K562 (cell line): ENCODE data around the gene ACTR8. TPM values are rescaled to one million over a fixed set of nuclear protein-coding genes. Genes with fewer than 3 reads are reported as not detected.

ENCODE experiments used
- CAMTA2 ChIP-seq: fragments of 250-450 bp; sonication (Bioruptor Pico); conservative IDR thresholded peaks from 2 replicates; pipeline ENCODE4 v1.5.1; 2022
- CHD4 ChIP-seq: fragments of 200-600 bp; sonication (generic); IDR thresholded peaks from 3 replicates; pipeline ENCODE4 v1.6.1; 2012; ENCODE audit warnings: low read depth, mild to moderate bottlenecking, mixed read lengths, low read length, inconsistent platforms; ENCODE audit not compliant: insufficient read depth, insufficient replicate concordance, poor library complexity, severe bottlenecking
- DIDO1 ChIP-seq: fragments of 450-650 bp; IDR thresholded peaks from 2 replicates; pipeline ENCODE4 v1.6.1; 2016; ENCODE audit warnings: low read depth, missing biosample characterization, missing genetic modification characterization
- ESRRA ChIP-seq: fragments of 450-650 bp; IDR thresholded peaks from 2 replicates; pipeline ENCODE4 v1.6.1; 2014; ENCODE audit warnings: low read depth, mild to moderate bottlenecking, moderate library complexity, borderline replicate concordance
- HNRNPUL1 ChIP-seq: fragments of 200-400 bp; formaldehyde crosslinking; IDR thresholded peaks from 2 replicates; pipeline ENCODE4 v1.6.1; 2017; ENCODE audit warnings: low read length
- KDM1A ChIP-seq, 2 experiments: fragments of 450-650 bp; IDR thresholded peaks; 2 replicates each; pipeline ENCODE4 v1.6.1; 2016; ENCODE audit warnings: mild to moderate bottlenecking in 2 of 2
- KDM4B ChIP-seq, 2 experiments: fragments of 450-650 bp in 1 of 2; sonication (generic) in 1 of 2; IDR thresholded peaks; 2 replicates each; pipeline ENCODE4 v1.6.1; 2016 to 2017; ENCODE audit warnings: borderline replicate concordance in 2 of 2, antibody characterized with exemption in 1 of 2, low read depth in 1 of 2, mild to moderate bottlenecking in 1 of 2
- NCOR1 ChIP-seq: fragments of 450-650 bp; IDR thresholded peaks from 2 replicates; pipeline ENCODE4 v1.6.1; 2016; ENCODE audit warnings: mild to moderate bottlenecking, moderate library complexity
- NONO ChIP-seq, 2 experiments: fragments of 200-400 bp in 1 of 2; fragments of 450-650 bp in 1 of 2; formaldehyde crosslinking in 1 of 2; IDR thresholded peaks; 2 replicates each; pipeline ENCODE4 v1.6.1; 2017; ENCODE audit warnings: low read depth in 2 of 2, mild to moderate bottlenecking in 2 of 2, moderate library complexity in 2 of 2, low read length in 1 of 2
- PHF21A ChIP-seq: fragments of 450-650 bp; IDR thresholded peaks from 2 replicates; pipeline ENCODE4 v1.6.1; 2017; ENCODE audit warnings: low read depth, borderline replicate concordance
- RFX5 ChIP-seq: IDR thresholded peaks from 2 replicates; pipeline ENCODE4 v1.6.1; 2011; ENCODE audit warnings: low read depth, mild to moderate bottlenecking, improper control_type of control experiment, low read length
- ZNF121 ChIP-seq: sonication (generic); formaldehyde crosslinking; conservative IDR thresholded peaks from 2 replicates; pipeline ENCODE4 v1.8.0; 2022; ENCODE audit warnings: missing genetic modification reagents
- ZNF140 ChIP-seq: fragments of 250-450 bp; sonication (Bioruptor Pico); IDR thresholded peaks from 2 replicates; pipeline ENCODE4 v1.8.0; 2021; ENCODE audit warnings: moderate library complexity, mild to moderate bottlenecking, inconsistent platforms
- ZNF174 ChIP-seq: fragments of 250-450 bp; sonication (Bioruptor Pico); IDR thresholded peaks from 2 replicates; pipeline ENCODE4 v1.4.0; 2020; ENCODE audit warnings: mild to moderate bottlenecking
- ZNF253 ChIP-seq: fragments of 250-450 bp; sonication (Bioruptor Pico); conservative IDR thresholded peaks from 2 replicates; pipeline ENCODE4 v1.6.1; 2021; ENCODE audit warnings: mild to moderate bottlenecking
- ZNF316 ChIP-seq: fragments of 450-650 bp; IDR thresholded peaks from 2 replicates; pipeline ENCODE4 v1.6.1; 2016
- ZNF347 ChIP-seq: fragments of 450-650 bp; formaldehyde crosslinking; IDR thresholded peaks from 2 replicates; pipeline ENCODE4 v1.4.0; 2020; ENCODE audit warnings: low read depth, mild to moderate bottlenecking, moderate library complexity
- ZNF695 ChIP-seq: fragments of 450-650 bp; formaldehyde crosslinking; IDR thresholded peaks from 2 replicates; pipeline ENCODE4 v1.4.0; 2020; ENCODE audit warnings: mild to moderate bottlenecking, moderate library complexity
- polyA plus RNA-seq, 8 experiments: library from polyadenylated mRNA; depleted of rRNA in 4 of 8; stranded (reverse) in 5 of 8; unstranded in 3 of 8; fragments of >200 nt; fragmentation: Nextera tagmentation in 2 of 8; fragmentation: Illumina TruSeq in 1 of 8; extraction: Ambion mirVana in 2 of 8; extraction: Trizol in 1 of 8; gene quantifications; 2 replicates each; pipeline versions ENCODE4 v1.2.1 to v1.2.3, GENCODE V29; 2011 to 2014; ENCODE audit warnings: inconsistent platforms in 1 of 8, missing spikeins in 1 of 8
- total RNA-seq, 7 experiments: library from RNA; depleted of rRNA in 6 of 7; stranded (reverse); fragments of >200 nt in 6 of 7; fragmentation: Illumina TruSeq in 2 of 7; extraction: Trizol in 2 of 7; gene quantifications; 2 replicates each; pipeline versions ENCODE4 v1.2.1 to v1.2.3, GENCODE V29; 2011 to 2021; ENCODE audit warnings: low replicate concordance in 1 of 7
- TF ChIP-seq, protein P1 (sequence below): sonication (generic); formaldehyde crosslinking; IDR thresholded peaks from 2 replicates; pipeline ENCODE4 v1.8.1; 2023; ENCODE audit warnings: mild to moderate bottlenecking, missing genetic modification reagents
- TF ChIP-seq, protein P2 (sequence below): fragments of 450-650 bp; IDR thresholded peaks from 2 replicates; pipeline ENCODE4 v1.6.1; 2018; ENCODE audit not compliant: partially characterized antibody
- TF ChIP-seq, protein P3 (sequence below): sonication (generic); IDR thresholded peaks from 2 replicates; pipeline ENCODE4 v1.6.1; 2016
- TF ChIP-seq, protein P4 (sequence below): fragments of 450-650 bp; formaldehyde crosslinking; IDR thresholded peaks from 2 replicates; pipeline ENCODE4 v1.4.0; 2022; ENCODE audit warnings: missing genetic modification characterization

ACTR8 gene
- total and polyA plus RNA-seq, 9 of the 15 experiments (the other 6 are each of a cell fraction or from before 2014, with no cell fraction given) = 4.8 to 24.2 (median 17.5) TPM

DNA sequence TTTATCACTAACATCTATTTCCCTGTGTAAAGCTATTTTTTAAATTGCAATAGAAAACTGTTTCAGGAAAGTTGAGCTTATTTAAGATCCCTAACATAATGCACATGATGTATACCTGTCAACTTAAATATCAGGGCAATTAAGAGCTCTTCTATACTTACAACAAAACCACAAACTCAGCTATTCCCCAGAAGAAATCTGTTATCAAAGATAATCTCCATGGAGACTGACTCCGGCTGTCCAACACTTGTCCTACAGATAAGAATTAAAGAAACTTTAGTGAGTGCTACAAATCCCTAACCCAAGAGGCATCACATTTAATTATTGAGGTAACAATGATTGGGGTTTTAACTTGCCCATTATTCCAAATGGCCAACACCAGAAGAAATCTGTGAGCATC lies 6.3 kb upstream of the ACTR8 start (continued):
- no peak for TF ChIP-seq HNRNPUL1
- TF ChIP-seq, protein P1, sequence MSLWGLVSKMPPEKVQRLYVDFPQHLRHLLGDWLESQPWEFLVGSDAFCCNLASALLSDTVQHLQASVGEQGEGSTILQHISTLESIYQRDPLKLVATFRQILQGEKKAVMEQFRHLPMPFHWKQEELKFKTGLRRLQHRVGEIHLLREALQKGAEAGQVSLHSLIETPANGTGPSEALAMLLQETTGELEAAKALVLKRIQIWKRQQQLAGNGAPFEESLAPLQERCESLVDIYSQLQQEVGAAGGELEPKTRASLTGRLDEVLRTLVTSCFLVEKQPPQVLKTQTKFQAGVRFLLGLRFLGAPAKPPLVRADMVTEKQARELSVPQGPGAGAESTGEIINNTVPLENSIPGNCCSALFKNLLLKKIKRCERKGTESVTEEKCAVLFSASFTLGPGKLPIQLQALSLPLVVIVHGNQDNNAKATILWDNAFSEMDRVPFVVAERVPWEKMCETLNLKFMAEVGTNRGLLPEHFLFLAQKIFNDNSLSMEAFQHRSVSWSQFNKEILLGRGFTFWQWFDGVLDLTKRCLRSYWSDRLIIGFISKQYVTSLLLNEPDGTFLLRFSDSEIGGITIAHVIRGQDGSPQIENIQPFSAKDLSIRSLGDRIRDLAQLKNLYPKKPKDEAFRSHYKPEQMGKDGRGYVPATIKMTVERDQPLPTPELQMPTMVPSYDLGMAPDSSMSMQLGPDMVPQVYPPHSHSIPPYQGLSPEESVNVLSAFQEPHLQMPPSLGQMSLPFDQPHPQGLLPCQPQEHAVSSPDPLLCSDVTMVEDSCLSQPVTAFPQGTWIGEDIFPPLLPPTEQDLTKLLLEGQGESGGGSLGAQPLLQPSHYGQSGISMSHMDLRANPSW = no peak
- TF ChIP-seq, protein P2, sequence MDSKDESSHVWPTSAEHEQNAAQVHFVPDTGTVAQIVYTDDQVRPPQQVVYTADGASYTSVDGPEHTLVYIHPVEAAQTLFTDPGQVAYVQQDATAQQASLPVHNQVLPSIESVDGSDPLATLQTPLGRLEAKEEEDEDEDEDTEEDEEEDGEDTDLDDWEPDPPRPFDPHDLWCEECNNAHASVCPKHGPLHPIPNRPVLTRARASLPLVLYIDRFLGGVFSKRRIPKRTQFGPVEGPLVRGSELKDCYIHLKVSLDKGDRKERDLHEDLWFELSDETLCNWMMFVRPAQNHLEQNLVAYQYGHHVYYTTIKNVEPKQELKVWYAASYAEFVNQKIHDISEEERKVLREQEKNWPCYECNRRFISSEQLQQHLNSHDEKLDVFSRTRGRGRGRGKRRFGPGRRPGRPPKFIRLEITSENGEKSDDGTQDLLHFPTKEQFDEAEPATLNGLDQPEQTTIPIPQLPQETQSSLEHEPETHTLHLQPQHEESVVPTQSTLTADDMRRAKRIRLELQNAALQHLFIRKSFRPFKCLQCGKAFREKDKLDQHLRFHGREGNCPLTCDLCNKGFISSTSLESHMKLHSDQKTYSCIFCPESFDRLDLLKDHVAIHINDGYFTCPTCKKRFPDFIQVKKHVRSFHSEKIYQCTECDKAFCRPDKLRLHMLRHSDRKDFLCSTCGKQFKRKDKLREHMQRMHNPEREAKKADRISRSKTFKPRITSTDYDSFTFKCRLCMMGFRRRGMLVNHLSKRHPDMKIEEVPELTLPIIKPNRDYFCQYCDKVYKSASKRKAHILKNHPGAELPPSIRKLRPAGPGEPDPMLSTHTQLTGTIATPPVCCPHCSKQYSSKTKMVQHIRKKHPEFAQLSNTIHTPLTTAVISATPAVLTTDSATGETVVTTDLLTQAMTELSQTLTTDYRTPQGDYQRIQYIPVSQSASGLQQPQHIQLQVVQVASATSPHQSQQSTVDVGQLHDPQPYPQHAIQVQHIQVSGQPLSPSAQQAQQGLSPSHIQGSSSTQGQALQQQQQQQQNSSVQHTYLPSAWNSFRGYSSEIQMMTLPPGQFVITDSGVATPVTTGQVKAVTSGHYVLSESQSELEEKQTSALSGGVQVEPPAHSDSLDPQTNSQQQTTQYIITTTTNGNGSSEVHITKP = no peak
- TF ChIP-seq CHD4 = no peak
- no peak for TF ChIP-seq CAMTA2 (CRISPR knock-in tag)
- no peak for TF ChIP-seq NONO (IDR thresholded peaks at IDR 0.05; ENCODE audit: low read depth in 2 of 2, low read length in 1 of 2)
- no peak for TF ChIP-seq DIDO1 (tag)
- no peak for TF ChIP-seq ZNF347 (CRISPR knock-in tag)
- TF ChIP-seq PHF21A = no peak
- TF ChIP-seq, protein P3, sequence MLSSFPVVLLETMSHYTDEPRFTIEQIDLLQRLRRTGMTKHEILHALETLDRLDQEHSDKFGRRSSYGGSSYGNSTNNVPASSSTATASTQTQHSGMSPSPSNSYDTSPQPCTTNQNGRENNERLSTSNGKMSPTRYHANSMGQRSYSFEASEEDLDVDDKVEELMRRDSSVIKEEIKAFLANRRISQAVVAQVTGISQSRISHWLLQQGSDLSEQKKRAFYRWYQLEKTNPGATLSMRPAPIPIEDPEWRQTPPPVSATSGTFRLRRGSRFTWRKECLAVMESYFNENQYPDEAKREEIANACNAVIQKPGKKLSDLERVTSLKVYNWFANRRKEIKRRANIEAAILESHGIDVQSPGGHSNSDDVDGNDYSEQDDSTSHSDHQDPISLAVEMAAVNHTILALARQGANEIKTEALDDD = 0 out of 2 replicates have a peak, but pooled peaks have one; percentile 23
- no peak for TF ChIP-seq ZNF695 (CRISPR knock-in tag)
- TF ChIP-seq, protein P4, sequence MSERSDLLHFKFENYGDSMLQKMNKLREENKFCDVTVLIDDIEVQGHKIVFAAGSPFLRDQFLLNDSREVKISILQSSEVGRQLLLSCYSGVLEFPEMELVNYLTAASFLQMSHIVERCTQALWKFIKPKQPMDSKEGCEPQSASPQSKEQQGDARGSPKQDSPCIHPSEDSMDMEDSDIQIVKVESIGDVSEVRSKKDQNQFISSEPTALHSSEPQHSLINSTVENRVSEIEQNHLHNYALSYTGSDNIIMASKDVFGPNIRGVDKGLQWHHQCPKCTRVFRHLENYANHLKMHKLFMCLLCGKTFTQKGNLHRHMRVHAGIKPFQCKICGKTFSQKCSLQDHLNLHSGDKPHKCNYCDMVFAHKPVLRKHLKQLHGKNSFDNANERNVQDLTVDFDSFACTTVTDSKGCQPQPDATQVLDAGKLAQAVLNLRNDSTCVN = no peak
- TF ChIP-seq ZNF253 (CRISPR knock-in tag) = no peak
- TF ChIP-seq ZNF140 (CRISPR knock-in tag) = no peak
- TF ChIP-seq RFX5 = no peak
- 0 out of 2 replicates have a peak, but pooled peaks have one; percentile 20 for TF ChIP-seq NCOR1
- 0 out of 2 replicates have a peak, but pooled peaks have one; percentile 19 for TF ChIP-seq ZNF316
- peak; percentile 39; the same call in 1 of the 2 replicates for TF ChIP-seq ESRRA
- no peak for TF ChIP-seq ZNF174 (CRISPR knock-in tag)
- TF ChIP-seq KDM1A (IDR thresholded peaks at IDR 0.05) = peak in 1 of 2 experiments; percentile 27; a peak in 1 of 4 replicates
- no peak for TF ChIP-seq ZNF121
- no peak for TF ChIP-seq KDM4B (IDR thresholded peaks at IDR 0.05; ENCODE audit: borderline replicate concordance in 2 of 2, low read depth in 1 of 2)
